ENCODE data around the gene TRPM5. TPM values are rescaled to one million over a fixed set of nuclear protein-coding genes. Genes with fewer than 3 reads are reported as not detected.

The TRPM5 gene
- total and polyA plus RNA-seq, 9 of the 15 experiments (the other 6 are each of a cell fraction or from before 2014, with no cell fraction given), result not detected

- BruUV-seq (replicated peaks), result no TSS peak
- Histone ChIP-seq H3K9me3 (replicated peaks; ENCODE audit: control insufficient read depth, insufficient read depth, low read depth, low read length) (no peaks in the 10 kb centered on the region), H2AFZ (ENCODE audit: low read depth, low read length) (no peak overlapping the region), H3K27me3 (ENCODE audit: control insufficient read depth in 2 of 2, insufficient read depth in 2 of 2, low read length in 2 of 2) (peaks cover 2 to 52% of the 10 kb centered on the region in 2 experiments; a peak in 3 of 5 replicates), H3K79me2 (ENCODE audit: control insufficient read depth, insufficient read depth, low read length) (no peaks in the 10 kb centered on the region), H3K36me3 (ENCODE audit: control insufficient read depth, insufficient read depth, low read length) (no peaks in the 10 kb centered on the region), H3K9me1 (ENCODE audit: control insufficient read depth, insufficient read depth, low read length) (no peaks in the 10 kb centered on the region), H3K27ac (ENCODE audit: extremely low read depth, low read depth, low read length) (no peak overlapping the region), H3K4me1 (replicated peaks in 1 of 2; ENCODE audit: control insufficient read depth in 2 of 2, insufficient read depth in 2 of 2, low read length in 2 of 2) (peaks cover 0 to 27% of the 10 kb centered on the region in 2 experiments; a peak in 2 of 5 replicates), H4K20me1 (replicated peaks; ENCODE audit: control insufficient read depth, insufficient read depth, low read length) (peaks cover 12% of the 10 kb centered on the region), H3K4me2 (ENCODE audit: insufficient read depth, low read length) (no peak overlapping the region), H3K9ac (ENCODE audit: insufficient read depth in 1 of 2, low read depth in 2 of 2, low read length in 2 of 2) (no peak overlapping the region), H3K4me3 (no peak overlapping the region)
- CTCF ChIA-PET (ENCODE audit: low intra/inter-chr PET ratio), result no interaction called here
- TF ChIP-seq SMARCB1 (IDR thresholded peaks at IDR 0.05; ENCODE audit: insufficient read length, low read depth) (no peak), HNRNPLL (IDR thresholded peaks at IDR 0.05; ENCODE audit: low read depth, low read length, poor library complexity, severe bottlenecking) (no peak), ETV1 (tag; conservative IDR thresholded peaks at IDR 0.05; ENCODE audit: low read depth) (no peak), ZNF77 (CRISPR knock-in tag; IDR thresholded peaks at IDR 0.05) (no peak), GTF2F1 (IDR thresholded peaks at IDR 0.05; ENCODE audit: low read depth, low read length) (no peak), GTF2B (IDR thresholded peaks at IDR 0.05; ENCODE audit: extremely low read depth, insufficient read length) (no peak), RHOXF2B (CRISPR knock-in tag; conservative IDR thresholded peaks at IDR 0.05) (no peak), ZNF644 (tag; IDR thresholded peaks at IDR 0.05; ENCODE audit: low read depth) (no peak), SNAPC5 (CRISPR knock-in tag; IDR thresholded peaks at IDR 0.05) (no peak)
- no peak for ATAC-seq
- intact Hi-C loops (cut with micrococcal nuclease) (no loop called here), in situ Hi-C loops (cut with MboI) (no loop called here)
- POLR2A ChIA-PET, result interaction anchor here (0.6 to 0.8 kb wide), 3 partner anchors 79 to 471 kb away, joined by 3 read pairs; no protein-coding TSS in a partner anchor
- 4% methylated on average over 21 of the region's 23 CpGs for WGBS (ENCODE audit: insufficient coverage, low coverage, missing lambda C conversion rate)
- no peak for DNase-seq (ENCODE audit: extremely low read depth in 1 of 4, low spot score in 3 of 4)
- no peak for FAIRE-seq
Measured at GRCh38 chr11:2445746-2446551, 1.6 kb upstream of the TRPM5 start.

All from K562 (cell line).